ENCODE measurements around the gene CHD5.

GRCh38 chr1:6134741-6135510, 45.2 kb downstream of the CHD5 start:
- TF ChIP-seq POLR2A (IDR thresholded peaks at IDR 0.05; ENCODE audit: low read depth) (no peak), POLR2AphosphoS5 (IDR thresholded peaks at IDR 0.05) (no peak)
- TF ChIP-seq, protein P1, sequence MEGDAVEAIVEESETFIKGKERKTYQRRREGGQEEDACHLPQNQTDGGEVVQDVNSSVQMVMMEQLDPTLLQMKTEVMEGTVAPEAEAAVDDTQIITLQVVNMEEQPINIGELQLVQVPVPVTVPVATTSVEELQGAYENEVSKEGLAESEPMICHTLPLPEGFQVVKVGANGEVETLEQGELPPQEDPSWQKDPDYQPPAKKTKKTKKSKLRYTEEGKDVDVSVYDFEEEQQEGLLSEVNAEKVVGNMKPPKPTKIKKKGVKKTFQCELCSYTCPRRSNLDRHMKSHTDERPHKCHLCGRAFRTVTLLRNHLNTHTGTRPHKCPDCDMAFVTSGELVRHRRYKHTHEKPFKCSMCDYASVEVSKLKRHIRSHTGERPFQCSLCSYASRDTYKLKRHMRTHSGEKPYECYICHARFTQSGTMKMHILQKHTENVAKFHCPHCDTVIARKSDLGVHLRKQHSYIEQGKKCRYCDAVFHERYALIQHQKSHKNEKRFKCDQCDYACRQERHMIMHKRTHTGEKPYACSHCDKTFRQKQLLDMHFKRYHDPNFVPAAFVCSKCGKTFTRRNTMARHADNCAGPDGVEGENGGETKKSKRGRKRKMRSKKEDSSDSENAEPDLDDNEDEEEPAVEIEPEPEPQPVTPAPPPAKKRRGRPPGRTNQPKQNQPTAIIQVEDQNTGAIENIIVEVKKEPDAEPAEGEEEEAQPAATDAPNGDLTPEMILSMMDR (IDR thresholded peaks at IDR 0.05): no peak

Measured in esophagus muscularis mucosa (tissue), 3 donors.